ENCODE measurements around the gene LCMT2.

DNA sequence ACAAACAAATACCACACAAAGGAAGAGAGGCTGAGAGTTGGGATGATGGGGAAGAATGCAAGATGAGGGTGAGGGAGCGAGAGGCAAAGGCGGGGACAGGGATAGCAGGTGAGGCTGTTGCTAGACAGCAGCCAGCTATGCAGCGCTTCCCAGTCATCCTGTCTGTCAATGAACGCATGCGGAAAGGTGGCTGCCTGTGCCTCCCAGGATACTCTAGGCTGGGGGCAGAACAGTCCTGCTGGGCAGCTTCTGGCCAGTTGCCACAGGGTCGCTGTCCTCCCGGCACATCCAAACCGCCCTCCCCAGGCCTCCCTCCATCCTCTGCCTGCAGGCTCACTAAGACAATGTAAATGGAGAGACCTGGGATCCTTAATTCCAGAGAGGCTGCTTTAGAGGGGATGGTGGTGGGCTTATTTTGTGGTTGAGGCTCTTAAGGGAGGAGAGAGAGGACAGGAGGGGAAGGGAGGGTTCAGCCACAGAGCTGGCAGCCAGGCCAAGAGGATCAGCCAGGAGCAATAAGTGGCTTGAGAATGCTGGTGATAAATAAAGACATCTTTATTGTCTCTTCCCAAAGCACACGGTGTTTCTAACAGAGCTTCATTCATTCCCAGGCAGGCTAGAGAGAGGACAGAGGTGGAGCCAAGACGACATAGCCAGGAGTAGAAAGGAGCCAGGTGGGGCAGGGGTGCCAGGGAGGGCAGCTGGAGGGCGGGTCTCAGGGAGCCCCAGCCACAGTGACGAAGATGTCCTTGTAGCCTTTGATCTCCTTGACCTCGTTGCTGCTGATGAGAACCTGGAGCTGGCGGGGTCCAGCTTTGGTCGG, 54.4 kb downstream of the LCMT2 start:
- no peak for TF ChIP-seq CTCF (IDR thresholded peaks at IDR 0.05; ENCODE audit: control extremely low read depth in 1 of 3, insufficient read depth in 1 of 3, low read depth in 1 of 3, low read length in 3 of 3)
- TF ChIP-seq EZH2 (IDR thresholded peaks at IDR 0.05; ENCODE audit: low read depth, low read length, severe bottlenecking): no peak
- TF ChIP-seq BRCA1 (IDR thresholded peaks at IDR 0.05; ENCODE audit: low read depth, low read length): no peak
- TF ChIP-seq SP1 (IDR thresholded peaks at IDR 0.05; ENCODE audit: low read depth, low read length): no peak
- no peak for TF ChIP-seq SIX5 (IDR thresholded peaks at IDR 0.05; ENCODE audit: low read depth, low read length)
- TF ChIP-seq JUN (IDR thresholded peaks at IDR 0.05; ENCODE audit: low read depth, low read length): no peak
- no peak for TF ChIP-seq EP300 (IDR thresholded peaks at IDR 0.05; ENCODE audit: borderline replicate concordance in 1 of 2, low read depth in 2 of 2, low read length in 2 of 2)
- no peak for TF ChIP-seq POLR2AphosphoS5 (IDR thresholded peaks at IDR 0.05; ENCODE audit: low read depth, low read length)
- no peak for TF ChIP-seq SAP30 (IDR thresholded peaks at IDR 0.05; ENCODE audit: insufficient read depth, insufficient replicate concordance, low read length)
- TF ChIP-seq HDAC2 (IDR thresholded peaks at IDR 0.05; ENCODE audit: borderline replicate concordance in 1 of 2, low read depth in 2 of 2, low read length in 2 of 2): no peak
- TF ChIP-seq RFX5 (IDR thresholded peaks at IDR 0.05; ENCODE audit: borderline replicate concordance, low read depth, low read length): no peak
- TF ChIP-seq FOSL1 (IDR thresholded peaks at IDR 0.05; ENCODE audit: insufficient read depth, low read depth, low read length): no peak
- no peak for TF ChIP-seq TAF1 (IDR thresholded peaks at IDR 0.05; ENCODE audit: low read depth, low read length)

All from H1 (cell line).